ENCODE data around the gene BMAL1.
"Not testable (repeated sequence)": the region's sequence is repeated elsewhere in the genome, so short reads cannot be mapped to it uniquely, and the experiment has no call there.

The BMAL1 gene

GRCh38 chr11:13384908-13385640, 107.5 kb downstream of the BMAL1 start:
- Histone ChIP-seq H3K4me1 (no peaks in the 10 kb centered on the region), H3K27ac (no peak overlapping the region), H2AFZ (no peak overlapping the region), H3K4me3 (ENCODE audit: low read depth, low read length) (no peak overlapping the region), H3K4me2 (ENCODE audit: low read length) (no peak overlapping the region), H3K27me3 (ENCODE audit: control insufficient read depth, insufficient read depth, low read length) (no peaks in the 10 kb centered on the region), H3K79me2 (no peaks in the 10 kb centered on the region), H3K36me3 (ENCODE audit: control insufficient read depth, insufficient read depth, low read length) (no peaks in the 10 kb centered on the region), H3K9ac (no peak overlapping the region), H3K9me3 (ENCODE audit: control insufficient read depth, low read length) (no peaks in the 10 kb centered on the region)
- TF ChIP-seq CTCF (IDR thresholded peaks at IDR 0.05) = peak; percentile 42

- H3K4me1 ChIP-seq = no peaks in the 10 kb centered on the region
- no peaks in the 10 kb centered on the region for H3K79me2 ChIP-seq
- no peak overlapping the region for H3K9ac ChIP-seq
- no peaks in the 10 kb centered on the region for H3K36me3 ChIP-seq (ENCODE audit: control insufficient read depth, insufficient read depth, low read length)
- no peaks in the 10 kb centered on the region for H3K9me3 ChIP-seq (ENCODE audit: control insufficient read depth, low read length)
- no peak overlapping the region for H3K4me3 ChIP-seq (ENCODE audit: low read depth, low read length)
- H3K4me2 ChIP-seq (ENCODE audit: low read length) = no peak overlapping the region
- TF ChIP-seq CTCF (IDR thresholded peaks at IDR 0.05) = no peak
- H3K27me3 ChIP-seq (ENCODE audit: control insufficient read depth, insufficient read depth, low read length) = no peaks in the 10 kb centered on the region
- no peak overlapping the region for H3K27ac ChIP-seq
- H2AFZ ChIP-seq = no peak overlapping the region
Measured at GRCh38 chr11:13386567-13386966, 109.0 kb downstream of the BMAL1 start.

GRCh38 chr11:13388741-13389140, 111.2 kb downstream of the BMAL1 start:
- no peak overlapping the region for H3K4me3 ChIP-seq (ENCODE audit: low read depth, low read length)
- no peaks in the 10 kb centered on the region for H3K4me1 ChIP-seq
- no peaks in the 10 kb centered on the region for H3K27me3 ChIP-seq (ENCODE audit: control insufficient read depth, insufficient read depth, low read length)
- no peak overlapping the region for H3K9ac ChIP-seq
- H3K79me2 ChIP-seq = no peaks in the 10 kb centered on the region
- H3K4me2 ChIP-seq (ENCODE audit: low read length) = no peak overlapping the region
- no peaks in the 10 kb centered on the region for H3K9me3 ChIP-seq (ENCODE audit: control insufficient read depth, low read length)
- H3K36me3 ChIP-seq (ENCODE audit: control insufficient read depth, insufficient read depth, low read length) = no peaks in the 10 kb centered on the region
- no peak overlapping the region for H3K27ac ChIP-seq
- no peak for TF ChIP-seq CTCF (IDR thresholded peaks at IDR 0.05)
- no peak overlapping the region for H2AFZ ChIP-seq

- H3K4me3 ChIP-seq (ENCODE audit: low read depth, low read length) = no peak overlapping the region
- H3K36me3 ChIP-seq (ENCODE audit: control insufficient read depth, insufficient read depth, low read length) = no peaks in the 10 kb centered on the region
- no peak overlapping the region for H3K27ac ChIP-seq
- H3K79me2 ChIP-seq = no peaks in the 10 kb centered on the region
- no peak overlapping the region for H2AFZ ChIP-seq
- H3K4me2 ChIP-seq (ENCODE audit: low read length) = no peak overlapping the region
- H3K4me1 ChIP-seq = no peaks in the 10 kb centered on the region
- no peak overlapping the region for H3K9ac ChIP-seq
- H3K27me3 ChIP-seq (ENCODE audit: control insufficient read depth, insufficient read depth, low read length) = no peaks in the 10 kb centered on the region
- H3K9me3 ChIP-seq (ENCODE audit: control insufficient read depth, low read length) = no peaks in the 10 kb centered on the region
- no peak for TF ChIP-seq CTCF (IDR thresholded peaks at IDR 0.05)
Measured at GRCh38 chr11:13391217-13391616, 113.6 kb downstream of the BMAL1 start.

GRCh38 chr11:13398335-13398734, 120.7 kb downstream of the BMAL1 start:
- H3K9ac ChIP-seq; H3K9me3 ChIP-seq (ENCODE audit: control insufficient read depth, low read length); H2AFZ ChIP-seq; H3K27ac ChIP-seq; H3K79me2 ChIP-seq; H3K4me3 ChIP-seq (ENCODE audit: low read depth, low read length); H3K27me3 ChIP-seq (ENCODE audit: control insufficient read depth, insufficient read depth, low read length); H3K36me3 ChIP-seq (ENCODE audit: control insufficient read depth, insufficient read depth, low read length); H3K4me2 ChIP-seq (ENCODE audit: low read length); H3K4me1 ChIP-seq: not testable (repeated sequence)
